ENCODE measurements around the gene LIPH. TPM values are rescaled to one million over a fixed set of nuclear protein-coding genes. Genes with fewer than 3 reads are reported as not detected.
A peak's percentile ranks its signal among the peaks of the same experiment; 100 is the strongest.
"Not testable (repeated sequence)": the region's sequence is repeated elsewhere in the genome, so short reads cannot be mapped to it uniquely, and the experiment has no call there.

Gene LIPH
- not detected for total RNA-seq

DNA sequence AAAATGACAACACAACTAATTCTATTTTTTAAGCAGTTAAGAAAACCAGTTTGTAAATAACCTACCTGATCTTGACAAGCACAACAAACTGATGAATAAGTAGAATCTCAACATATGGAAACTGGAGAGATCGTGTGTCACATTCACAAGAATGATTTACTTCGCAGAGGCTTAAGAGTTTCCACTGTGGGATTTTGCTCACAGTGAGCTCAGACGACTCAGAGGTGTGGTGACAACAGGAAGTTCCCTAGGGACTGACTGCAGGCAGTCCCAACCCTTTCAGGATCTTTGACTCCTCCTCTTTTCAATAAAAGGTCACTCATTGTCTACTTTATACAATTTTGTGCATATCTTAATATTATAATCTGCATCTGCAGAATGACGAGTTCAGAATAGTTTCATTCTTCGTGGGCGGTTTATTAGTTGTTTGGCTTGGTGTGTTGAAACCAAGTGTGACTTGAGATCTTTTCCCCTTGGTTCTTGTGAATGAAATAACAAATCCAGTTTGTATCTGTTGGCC, at the start of gene LIPH:
Gene LIPH, minus strand, starts transcription at position 231 of the 520 bp plus-strand sequence. Its CDS starts 117 bp downstream, at position 114.
- Mint-ChIP-seq H3K27me3 (peaks cover 0 to 2% of the 10 kb centered on the region in 2 donors), H3K4me1 (ENCODE audit: low read depth in 2 of 2) (peaks cover 6 to 7% of the 10 kb centered on the region in 2 donors), H3K27ac (no peak within 1 kb of the TSS), H3K36me3 (no peaks in the 10 kb centered on the region), H3K4me3 (no peak within 1 kb of the TSS), H3K9me3 (no peaks in the 10 kb centered on the region)
- DNase-seq (ENCODE audit: low spot score) (no peak), ATAC-seq (no peak)

DNA sequence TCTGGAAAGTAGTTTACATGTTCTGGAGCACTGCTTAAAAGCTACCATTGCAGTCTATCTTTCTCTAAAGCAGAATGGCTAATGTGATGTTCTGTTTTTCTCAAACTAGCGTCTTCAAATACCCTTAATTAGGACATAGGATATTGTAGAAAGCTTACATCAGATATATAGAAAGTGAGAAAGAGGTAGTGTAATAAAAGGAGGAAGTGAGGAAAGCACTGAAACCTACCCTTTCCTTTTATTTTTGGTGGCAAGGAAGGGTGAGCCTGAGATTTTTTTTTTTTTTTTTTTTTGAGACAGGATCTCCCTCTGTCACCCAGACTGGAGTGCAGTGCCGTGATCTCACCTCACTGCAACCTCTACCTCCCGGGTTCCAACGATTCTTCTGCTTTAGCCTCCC, 43.1 kb upstream of the LIPH start:
- peaks cover 14% of the 10 kb centered on the region for H3K36me3 Mint-ChIP-seq
- no peaks in the 10 kb centered on the region for H3K27me3 Mint-ChIP-seq
- ATAC-seq, result no peak
- peaks cover 5% of the 10 kb centered on the region in 2 donors for H3K4me1 Mint-ChIP-seq (ENCODE audit: low read depth in 2 of 2)
- DNase-seq (ENCODE audit: low spot score), result no peak
- H3K9me3 Mint-ChIP-seq, result no peaks in the 10 kb centered on the region
- peak overlapping the region; percentile 1 to 14 for H3K27ac Mint-ChIP-seq
- no peak overlapping the region for H3K4me3 Mint-ChIP-seq

DNA sequence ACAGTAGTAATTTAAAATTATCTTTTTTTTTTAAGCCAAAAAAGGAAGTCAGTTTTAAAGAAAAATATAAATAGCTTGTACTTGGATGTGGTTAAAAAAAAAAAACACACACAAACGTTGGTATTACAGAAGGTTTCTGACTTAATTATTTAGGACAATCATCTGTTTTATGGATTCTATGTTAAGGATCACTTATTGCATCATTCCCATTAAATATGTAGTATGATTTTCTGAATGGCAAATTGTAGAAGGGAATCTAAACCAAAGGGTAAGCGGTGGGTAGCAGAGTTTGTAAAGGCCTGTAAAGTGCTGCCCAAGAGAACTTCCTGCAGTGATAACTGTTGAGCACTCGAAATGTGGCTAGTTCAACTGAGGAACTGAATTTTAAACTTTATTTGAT, 41.7 kb upstream of the LIPH start:
- H3K27ac Mint-ChIP-seq, result no peak overlapping the region
- H3K36me3 Mint-ChIP-seq, result peaks cover 8% of the 10 kb centered on the region
- no peaks in the 10 kb centered on the region for H3K9me3 Mint-ChIP-seq
- peaks cover 5% of the 10 kb centered on the region in 2 donors for H3K4me1 Mint-ChIP-seq (ENCODE audit: low read depth in 2 of 2)
- no peak for DNase-seq (ENCODE audit: low spot score)
- no peaks in the 10 kb centered on the region for H3K27me3 Mint-ChIP-seq
- ATAC-seq, result no peak
- H3K4me3 Mint-ChIP-seq, result no peak overlapping the region

DNA sequence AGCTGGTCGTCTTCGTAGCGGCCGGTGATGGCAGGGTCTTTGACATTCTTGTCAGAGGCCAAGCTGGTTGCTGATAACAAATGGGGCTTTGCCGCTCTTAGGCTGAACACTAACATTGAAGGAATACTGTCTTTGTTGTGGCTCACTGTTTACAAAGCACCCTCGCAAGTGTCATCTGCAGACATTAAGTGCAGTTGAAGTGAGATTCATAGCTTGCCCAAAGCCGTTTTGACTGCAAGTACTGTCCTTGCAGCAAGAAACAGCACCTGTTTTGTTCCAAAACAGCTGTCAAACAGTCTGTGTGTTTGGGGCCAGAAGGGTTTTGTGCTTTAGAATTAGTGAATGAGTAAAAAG, 34.3 kb upstream of the LIPH start:
- H3K4me1 Mint-ChIP-seq (ENCODE audit: low read depth in 2 of 2), result peaks cover 40 to 44% of the 10 kb centered on the region in 2 donors
- DNase-seq (ENCODE audit: low spot score) (no peak), ATAC-seq (no peak)
- peak overlapping the region; percentile 86 to 92 for H3K27ac Mint-ChIP-seq
- H3K9me3 Mint-ChIP-seq, result no peaks in the 10 kb centered on the region
- no peaks in the 10 kb centered on the region for H3K36me3 Mint-ChIP-seq
- no peaks in the 10 kb centered on the region for H3K27me3 Mint-ChIP-seq
- peak overlapping the region; percentile 87 for H3K4me3 Mint-ChIP-seq

DNA sequence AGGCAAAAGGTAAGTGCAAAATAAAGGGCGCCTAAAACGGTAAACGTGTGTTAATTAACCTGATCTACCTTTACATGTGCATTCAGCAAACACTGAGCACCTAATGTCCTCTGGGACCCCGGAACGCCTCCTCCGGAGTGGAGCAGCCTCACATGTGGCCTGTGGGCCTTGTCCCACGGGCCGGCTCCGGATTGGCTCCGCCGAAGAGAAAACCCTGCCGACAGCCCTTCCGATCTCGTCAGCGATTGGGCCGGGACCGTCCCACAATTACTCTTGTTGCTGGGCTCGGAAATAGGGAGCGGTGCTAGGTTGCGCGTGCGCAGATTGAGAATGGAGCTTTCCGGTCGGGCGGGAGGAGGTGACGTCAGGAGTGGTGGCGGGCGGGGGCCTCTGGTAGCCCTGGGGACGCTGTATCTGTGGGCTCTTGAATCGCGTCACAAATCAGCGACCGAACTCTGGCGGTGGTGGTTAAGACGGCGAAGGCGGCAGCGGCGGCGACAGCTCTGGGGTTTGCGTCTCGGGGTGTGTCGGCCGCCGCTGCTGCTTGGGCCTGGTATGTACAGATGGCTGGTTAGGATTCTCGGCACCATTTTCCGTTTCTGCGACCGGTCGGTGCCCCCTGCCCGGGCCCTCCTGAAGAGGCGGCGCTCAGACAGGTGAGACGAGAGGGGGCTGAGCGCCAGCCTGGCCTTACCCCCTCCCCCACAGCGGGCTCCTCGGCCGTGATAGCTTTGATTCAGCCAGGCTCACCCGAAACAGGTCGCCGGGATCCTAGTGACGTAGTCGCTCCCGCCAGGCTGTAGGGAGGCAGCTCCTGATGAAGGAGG, 33.7 kb upstream of the LIPH start, which contains the start of gene SENP2:
Gene SENP2, plus strand, starts transcription at position 437 of the 827 bp plus-strand sequence. Its CDS starts 119 bp downstream, at position 556.
- DNase-seq (ENCODE audit: low spot score) (peak; percentile 99), ATAC-seq (peak; percentile 97 to 98)
- H3K4me3 Mint-ChIP-seq, result peak within 1 kb of the TSS; percentile 87
- no peaks in the 10 kb centered on the region for H3K36me3 Mint-ChIP-seq
- H3K9me3 Mint-ChIP-seq, result no peaks in the 10 kb centered on the region
- H3K4me1 Mint-ChIP-seq (ENCODE audit: low read depth in 2 of 2), result peaks cover 40 to 44% of the 10 kb centered on the region in 2 donors
- H3K27ac Mint-ChIP-seq, result peak within 1 kb of the TSS; percentile 86 to 92
- H3K27me3 Mint-ChIP-seq, result no peaks in the 10 kb centered on the region

GRCh38 chr3:185585518-185585858, 33.1 kb upstream of the LIPH start:
- Mint-ChIP-seq H3K27ac (peak overlapping the region; percentile 86 to 92), H3K4me1 (ENCODE audit: low read depth in 2 of 2) (peaks cover 40 to 44% of the 10 kb centered on the region in 2 donors), H3K9me3 (no peaks in the 10 kb centered on the region), H3K36me3 (no peaks in the 10 kb centered on the region), H3K4me3 (peak overlapping the region; percentile 87), H3K27me3 (no peaks in the 10 kb centered on the region)
- DNase-seq (ENCODE audit: low spot score), result no peak
- ATAC-seq, result no peak

GRCh38 chr3:185584686-185585085, 32.3 kb upstream of the LIPH start:
- DNase-seq (ENCODE audit: low spot score), result no peak
- no peak for ATAC-seq
- H3K4me3 Mint-ChIP-seq, result peak overlapping the region; percentile 87
- peak overlapping the region in 1 of 2 donors; percentile 68 for H3K27ac Mint-ChIP-seq
- H3K4me1 Mint-ChIP-seq (ENCODE audit: low read depth in 2 of 2), result peaks cover 40 to 44% of the 10 kb centered on the region in 2 donors
- H3K36me3 Mint-ChIP-seq, result no peaks in the 10 kb centered on the region
- no peaks in the 10 kb centered on the region for H3K9me3 Mint-ChIP-seq
- H3K27me3 Mint-ChIP-seq, result no peaks in the 10 kb centered on the region

DNA sequence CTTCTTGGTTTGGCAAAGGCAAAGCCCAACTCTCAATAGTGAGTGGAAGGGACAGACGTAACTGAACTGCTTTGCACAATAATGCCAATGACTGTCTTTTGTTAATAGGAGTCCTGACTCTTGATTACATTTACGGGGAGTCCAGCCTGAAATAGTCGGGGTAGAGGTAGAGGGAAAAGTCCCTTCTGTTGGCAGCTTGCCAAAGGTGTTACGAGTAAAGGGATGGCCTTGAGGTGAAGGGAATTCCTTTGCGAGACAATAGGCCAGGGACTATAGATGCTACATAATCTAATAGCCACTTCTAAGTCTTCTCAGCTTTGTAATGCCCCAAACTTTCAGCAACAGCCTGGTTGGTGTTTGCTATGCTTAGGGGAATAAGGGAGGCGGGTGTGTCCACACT, 31.5 kb upstream of the LIPH start:
- peaks cover 40 to 44% of the 10 kb centered on the region in 2 donors for H3K4me1 Mint-ChIP-seq (ENCODE audit: low read depth in 2 of 2)
- peak overlapping the region; percentile 28 for H3K4me3 Mint-ChIP-seq
- ATAC-seq (no peak), DNase-seq (ENCODE audit: low spot score) (no peak)
- peak overlapping the region in 1 of 2 donors; percentile 31 for H3K27ac Mint-ChIP-seq
- no peaks in the 10 kb centered on the region for H3K36me3 Mint-ChIP-seq
- no peaks in the 10 kb centered on the region for H3K9me3 Mint-ChIP-seq
- no peaks in the 10 kb centered on the region for H3K27me3 Mint-ChIP-seq

DNA sequence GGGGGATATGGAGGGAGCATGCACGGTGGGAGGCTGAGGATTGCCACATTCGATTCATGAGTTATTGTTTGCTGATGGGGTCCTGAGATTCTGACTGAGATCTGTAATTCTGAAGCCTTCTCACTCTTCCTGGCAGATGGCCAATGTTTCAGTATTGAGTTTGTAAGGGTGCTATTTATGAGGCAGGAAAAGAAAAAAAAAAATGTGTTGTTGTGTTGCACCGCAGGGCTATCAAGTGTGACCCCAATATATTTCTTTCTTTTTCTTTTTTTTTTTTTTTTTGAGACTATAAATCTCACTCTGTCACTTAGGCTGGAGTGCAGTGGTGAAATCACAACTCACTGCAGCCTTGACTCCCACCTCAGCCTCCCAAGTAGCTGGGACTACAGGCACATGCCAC, 30.5 kb upstream of the LIPH start:
- Mint-ChIP-seq H3K36me3 (no peaks in the 10 kb centered on the region), H3K27ac (no peak overlapping the region), H3K4me3 (no peak overlapping the region), H3K27me3 (no peaks in the 10 kb centered on the region), H3K4me1 (ENCODE audit: low read depth in 2 of 2) (peaks cover 33 to 37% of the 10 kb centered on the region in 2 donors), H3K9me3 (no peaks in the 10 kb centered on the region)
- DNase-seq (ENCODE audit: low spot score) (no peak), ATAC-seq (no peak)

- no peak overlapping the region for H3K27ac Mint-ChIP-seq
- no peaks in the 10 kb centered on the region for H3K9me3 Mint-ChIP-seq
- no peak for ATAC-seq
- H3K36me3 Mint-ChIP-seq, result no peaks in the 10 kb centered on the region
- H3K4me1 Mint-ChIP-seq (ENCODE audit: low read depth in 2 of 2), result peaks cover 33 to 36% of the 10 kb centered on the region in 2 donors
- H3K4me3 Mint-ChIP-seq, result no peak overlapping the region
- no peaks in the 10 kb centered on the region for H3K27me3 Mint-ChIP-seq
- DNase-seq (ENCODE audit: low spot score), result no peak
Observed at GRCh38 chr3:185582236-185582635, 29.8 kb upstream of the LIPH start.

- H3K4me3 Mint-ChIP-seq; H3K27me3 Mint-ChIP-seq; H3K27ac Mint-ChIP-seq; H3K4me1 Mint-ChIP-seq (ENCODE audit: low read depth in 2 of 2); H3K9me3 Mint-ChIP-seq: not testable (repeated sequence)
- peaks cover 10% of the 10 kb centered on the region for H3K36me3 Mint-ChIP-seq
- ATAC-seq, result peak in 1 of 2 donors; percentile 61
- peak; percentile 66 for DNase-seq (ENCODE audit: low spot score)
Observed at GRCh38 chr3:185575108-185575869, 22.9 kb upstream of the LIPH start.

DNA sequence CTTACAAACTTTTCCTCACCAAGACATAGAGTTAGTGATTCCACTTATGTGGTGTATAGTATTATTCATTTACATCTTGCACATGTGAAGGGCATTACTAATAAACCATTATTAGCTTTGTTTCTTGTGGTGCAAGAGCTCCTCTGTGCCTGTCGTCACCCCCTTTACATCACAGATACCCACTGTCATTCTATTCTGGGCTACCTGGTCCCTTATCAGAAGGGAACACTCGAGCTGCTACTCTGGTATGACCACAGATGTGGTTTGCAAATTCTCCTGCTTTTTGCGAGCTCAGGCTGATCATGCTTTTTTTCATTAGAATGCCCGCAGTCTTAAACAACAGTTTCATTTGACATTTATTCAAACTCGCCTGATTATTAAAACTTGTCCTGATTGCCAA, 19.8 kb upstream of the LIPH start:
- DNase-seq (ENCODE audit: low spot score), result no peak
- H3K27me3 Mint-ChIP-seq, result no peaks in the 10 kb centered on the region
- H3K4me3 Mint-ChIP-seq, result no peak overlapping the region
- H3K27ac Mint-ChIP-seq, result no peak overlapping the region
- ATAC-seq, result no peak
- H3K4me1 Mint-ChIP-seq (ENCODE audit: low read depth in 2 of 2), result peaks cover 4 to 5% of the 10 kb centered on the region in 2 donors
- peaks cover 9% of the 10 kb centered on the region for H3K9me3 Mint-ChIP-seq
- peaks cover 10% of the 10 kb centered on the region for H3K36me3 Mint-ChIP-seq

GRCh38 chr3:185561958-185562357, 9.6 kb upstream of the LIPH start:
- Mint-ChIP-seq H3K27ac (no peak overlapping the region), H3K4me1 (ENCODE audit: low read depth in 2 of 2) (peaks cover 10 to 16% of the 10 kb centered on the region in 2 donors), H3K36me3 (no peaks in the 10 kb centered on the region), H3K27me3 (peaks cover 2 to 6% of the 10 kb centered on the region in 2 donors), H3K4me3 (no peak overlapping the region), H3K9me3 (no peaks in the 10 kb centered on the region)
- ATAC-seq (no peak), DNase-seq (ENCODE audit: low spot score) (no peak)

All from natural killer cell treated with Interleukin-12 subunit alpha and Interleukin-12 subunit beta and Interleukin-15 and Interleukin-18, amount 100 ng/mL, for 72 hours (primary cell).